Measurements from ENCODE around the gene KCNAB1.
"Not testable (repeated sequence)": the region's sequence is repeated elsewhere in the genome, so short reads cannot be mapped to it uniquely, and the experiment has no call there.

Gene KCNAB1

DNA sequence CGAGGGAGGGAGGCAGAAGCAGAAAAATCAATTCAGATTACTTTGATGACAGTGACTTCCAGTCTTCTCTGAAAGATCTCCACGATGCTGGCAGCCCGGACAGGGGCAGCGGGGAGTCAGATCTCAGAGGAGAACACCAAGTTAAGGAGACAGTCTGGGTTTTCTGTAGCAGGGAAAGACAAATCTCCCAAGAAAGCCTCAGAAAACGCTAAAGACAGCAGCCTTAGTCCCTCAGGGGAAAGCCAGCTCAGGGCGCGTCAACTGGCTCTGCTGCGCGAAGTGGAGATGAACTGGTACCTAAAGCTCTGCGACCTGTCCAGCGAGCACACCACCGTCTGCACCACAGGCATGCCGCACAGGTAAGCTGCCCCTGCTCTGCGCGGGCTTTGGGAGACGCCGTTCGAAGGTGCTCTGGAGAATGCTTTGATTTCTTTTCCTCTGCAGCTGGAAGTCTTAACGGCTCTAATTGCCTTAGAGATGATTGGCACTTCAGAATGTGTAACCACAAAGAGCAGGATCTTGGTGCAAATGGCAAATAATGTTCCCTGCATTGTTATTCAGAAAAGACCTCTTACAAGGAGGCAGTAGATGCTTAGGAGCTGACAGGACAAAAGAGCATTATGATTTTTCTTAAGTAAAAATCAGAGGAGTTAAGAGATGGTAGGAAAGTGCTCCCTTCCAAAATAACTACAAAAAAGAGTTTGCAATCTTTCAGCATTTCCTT is at the start of gene KCNAB1:
KCNAB1 (plus strand) TSS at position 51 of the 724 bp plus-strand sequence.
- no peak for DNase-seq (ENCODE audit: low read depth in 2 of 2)

- no peak for DNase-seq (ENCODE audit: low read depth in 2 of 2)
Observed at GRCh38 chr3:156071031-156071430, 49.3 kb upstream of the KCNAB1 start.

GRCh38 chr3:156072950-156073657 is 47.3 kb upstream of the KCNAB1 start:
- not testable (repeated sequence) for DNase-seq (ENCODE audit: low read depth in 2 of 2)

GRCh38 chr3:156090126-156090525 is 30.3 kb upstream of the KCNAB1 start:
- DNase-seq (ENCODE audit: low read depth in 2 of 2), result no peak

GRCh38 chr3:156093964-156094363 is 26.4 kb upstream of the KCNAB1 start:
- no peak for DNase-seq (ENCODE audit: low read depth in 2 of 2)

- DNase-seq (ENCODE audit: low read depth in 2 of 2), result no peak
Observed at GRCh38 chr3:156094391-156094790, 26.0 kb upstream of the KCNAB1 start.

GRCh38 chr3:156095652-156096051 is 24.7 kb upstream of the KCNAB1 start:
- DNase-seq (ENCODE audit: low read depth in 2 of 2), result not testable (repeated sequence)

DNA sequence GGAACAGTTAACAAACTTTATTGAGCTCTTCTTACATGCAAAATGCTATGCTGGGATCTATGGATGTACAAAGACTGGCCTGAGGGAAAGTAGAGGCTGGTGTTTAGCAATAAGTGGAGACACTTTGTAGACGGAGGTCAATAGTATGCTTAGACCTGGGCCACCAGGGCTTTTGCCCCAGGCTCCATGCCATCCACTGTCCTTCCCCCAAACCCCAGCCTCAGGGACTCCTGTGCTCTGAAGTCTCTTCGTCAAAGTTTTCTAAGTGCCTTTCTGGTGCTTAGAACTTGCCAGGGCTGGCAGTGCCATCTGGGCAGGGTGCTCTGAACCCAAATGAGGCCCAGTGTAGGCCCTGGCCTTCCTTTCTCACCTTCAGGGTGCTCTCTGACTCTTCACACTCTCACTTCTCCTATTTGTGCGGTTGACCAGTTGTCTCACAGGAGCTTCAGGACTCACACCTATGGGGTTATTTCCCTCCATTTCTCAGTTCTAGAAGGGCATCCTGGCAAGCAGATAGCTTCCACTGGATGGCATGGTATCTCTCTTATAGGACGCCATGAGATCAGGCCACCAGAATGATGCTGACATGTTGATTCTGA is 21.8 kb upstream of the KCNAB1 start:
- DNase-seq (ENCODE audit: low read depth in 2 of 2), result no peak

DNA sequence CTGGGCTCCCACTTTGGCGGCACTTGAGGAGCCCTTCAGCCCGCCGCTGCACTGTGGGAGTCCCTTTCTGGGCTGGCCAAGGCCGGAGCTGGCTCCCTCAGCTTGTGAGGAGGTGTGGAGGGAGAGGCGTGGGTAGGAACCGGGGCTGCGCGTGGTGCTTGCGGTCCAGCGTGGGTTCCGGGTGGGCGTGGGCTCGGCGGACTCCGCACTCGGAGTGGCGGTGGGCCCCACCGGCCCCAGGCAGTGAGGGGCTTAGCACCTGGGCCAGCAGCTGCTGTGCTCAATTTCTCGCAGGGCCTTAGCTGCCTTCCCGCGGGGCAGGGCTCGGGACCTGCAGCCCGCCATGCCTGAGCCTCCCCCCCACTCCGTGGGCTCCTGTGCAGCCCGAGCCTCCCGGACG is 21.0 kb upstream of the KCNAB1 start:
- not testable (repeated sequence) for DNase-seq (ENCODE audit: low read depth in 2 of 2)

DNA sequence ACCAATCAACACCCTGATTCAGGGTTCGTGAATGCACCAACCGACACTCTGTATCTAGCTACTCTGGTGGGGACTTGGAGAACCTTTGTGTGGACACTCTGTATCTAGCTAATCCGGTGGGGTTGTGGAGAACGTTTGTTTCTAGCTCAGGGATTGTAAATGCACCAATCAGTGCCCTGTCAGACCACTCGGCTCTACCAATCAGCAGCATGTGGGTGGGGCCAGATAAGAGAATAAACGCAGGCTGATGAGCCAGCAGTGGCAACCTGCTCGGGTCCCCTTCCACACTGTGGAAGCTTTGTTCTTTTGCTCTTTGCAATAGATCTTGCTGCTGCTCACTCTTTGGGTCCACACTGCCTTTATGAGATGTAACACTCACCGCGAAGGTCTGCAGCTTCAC is 20.4 kb upstream of the KCNAB1 start:
- DNase-seq (ENCODE audit: low read depth in 2 of 2), result not testable (repeated sequence)

- no peak for DNase-seq (ENCODE audit: low read depth in 2 of 2)
Observed at GRCh38 chr3:156102267-156102931, 18.0 kb upstream of the KCNAB1 start.

GRCh38 chr3:156106721-156107373 is 13.5 kb upstream of the KCNAB1 start:
- no peak for DNase-seq (ENCODE audit: low read depth in 2 of 2)

DNA sequence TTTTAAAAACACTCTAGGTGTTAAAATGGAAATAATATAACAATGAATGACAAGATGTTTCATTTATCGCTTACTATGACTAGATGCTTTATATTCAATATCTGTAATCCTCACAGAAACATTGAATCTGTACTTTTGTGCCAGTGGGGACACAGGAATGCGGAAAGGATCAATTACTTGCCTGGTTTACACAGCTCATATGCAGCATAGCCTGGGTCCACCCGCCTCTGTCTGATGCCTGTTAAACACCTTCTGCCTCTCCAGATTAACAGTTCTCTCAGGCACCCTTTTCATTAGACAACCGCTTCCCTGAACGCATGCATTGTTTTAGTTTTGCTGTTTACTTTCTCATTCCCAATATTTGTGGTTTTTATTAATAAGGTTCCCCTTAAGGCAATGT is 12.9 kb upstream of the KCNAB1 start:
- no peak for DNase-seq (ENCODE audit: low read depth in 2 of 2)

- DNase-seq (ENCODE audit: low read depth in 2 of 2), result no peak
Observed at GRCh38 chr3:156108616-156109015, 11.8 kb upstream of the KCNAB1 start.

- no peak for DNase-seq (ENCODE audit: low read depth in 2 of 2)
Observed at GRCh38 chr3:156109989-156110388, 10.4 kb upstream of the KCNAB1 start.

DNA sequence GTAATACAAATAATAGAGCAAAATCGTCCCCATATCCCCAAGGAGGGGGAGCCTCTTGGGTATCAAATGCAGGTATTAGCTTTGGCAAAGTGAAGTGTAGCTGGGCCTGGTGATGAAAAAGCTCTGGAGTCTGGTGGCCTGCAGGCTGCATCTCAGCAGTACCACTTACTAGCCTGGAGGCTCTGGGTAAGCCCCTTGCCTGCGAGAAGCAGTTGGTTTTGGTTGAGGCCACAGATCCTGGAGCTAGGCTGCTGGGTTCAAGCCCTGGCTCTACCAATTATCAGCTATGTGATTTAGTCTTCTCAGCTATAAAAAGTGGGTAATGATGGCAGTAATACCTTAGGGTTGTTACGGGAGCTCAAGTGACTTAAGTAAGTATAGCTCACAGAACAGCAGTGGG is 6.1 kb downstream of the KCNAB1 start:
- DNase-seq (ENCODE audit: low read depth in 2 of 2), result no peak

- DNase-seq (ENCODE audit: low read depth in 2 of 2), result no peak
Observed at GRCh38 chr3:156131241-156131640, 10.9 kb downstream of the KCNAB1 start.

DNA sequence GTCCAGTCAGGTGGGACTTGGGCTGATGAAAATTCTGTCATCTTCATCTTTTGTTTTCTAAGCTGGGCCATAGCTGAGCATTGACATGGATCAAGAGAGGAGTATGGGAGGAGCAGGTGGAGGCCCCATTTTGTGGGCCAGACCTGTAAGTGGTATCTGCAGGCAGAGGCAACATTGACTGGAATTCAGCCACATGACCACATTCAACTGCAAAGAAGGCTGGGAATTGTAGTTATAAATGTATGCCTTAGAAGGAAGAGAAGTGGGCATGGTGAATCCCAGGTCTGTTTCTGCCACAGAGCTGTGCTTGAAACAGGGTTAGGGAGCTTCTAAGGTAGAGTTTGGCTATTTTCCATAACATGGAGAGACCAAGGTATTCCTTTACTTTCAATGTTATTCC is 11.4 kb downstream of the KCNAB1 start:
- no peak for DNase-seq (ENCODE audit: low read depth in 2 of 2)

GRCh38 chr3:156132313-156132712 is 11.9 kb downstream of the KCNAB1 start:
- no peak for DNase-seq (ENCODE audit: low read depth in 2 of 2)

DNA sequence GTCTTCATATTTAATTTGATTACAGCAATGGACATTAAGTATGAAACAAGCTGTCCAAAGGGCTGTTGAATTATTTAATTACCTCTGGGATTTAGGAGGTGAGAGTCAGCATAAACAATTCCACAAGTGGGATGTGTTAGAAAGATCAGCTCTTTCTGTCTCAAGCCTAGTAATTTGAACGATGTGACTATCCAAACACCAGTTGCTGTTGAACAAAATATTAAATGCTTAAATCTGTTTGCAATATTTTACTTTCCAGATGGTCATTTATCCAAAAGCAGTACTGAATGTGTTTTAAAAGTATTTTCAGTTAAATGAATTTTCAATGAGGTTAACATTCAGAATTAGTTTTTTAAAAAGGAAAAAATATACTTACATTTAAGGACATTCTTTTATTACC is 12.7 kb downstream of the KCNAB1 start:
- no peak for DNase-seq (ENCODE audit: low read depth in 2 of 2)

DNA sequence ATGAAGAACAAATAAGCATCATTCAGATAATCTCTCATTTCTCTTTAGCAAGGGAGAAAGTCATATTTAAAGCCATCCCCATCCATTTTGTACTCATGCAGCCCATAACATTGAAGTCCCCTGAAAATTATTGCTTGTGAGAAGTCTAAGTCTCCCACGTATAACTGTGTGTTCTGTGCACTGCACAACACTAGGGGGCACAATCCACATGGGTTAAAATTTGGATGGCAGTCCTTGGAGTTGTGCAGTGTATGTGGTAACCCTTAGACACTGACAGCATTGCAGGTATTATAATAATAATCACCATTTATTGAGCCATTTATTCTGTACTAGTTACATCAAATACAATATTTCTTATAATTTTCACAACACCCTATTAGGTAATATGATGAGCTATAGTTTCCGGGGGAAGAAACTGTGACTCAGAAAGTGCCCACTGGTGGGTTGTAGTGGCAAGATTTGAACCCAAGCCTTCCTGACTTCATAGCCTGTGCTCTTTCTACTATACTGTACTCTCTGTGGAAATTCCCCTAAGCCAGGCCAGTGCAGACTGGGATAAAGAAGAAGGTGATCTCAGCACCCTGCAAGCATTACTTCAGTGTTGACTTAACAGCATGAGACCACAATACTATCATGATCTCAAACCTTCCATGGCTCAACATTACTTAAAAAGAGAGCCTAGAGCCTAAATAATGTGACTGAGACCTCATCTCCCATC is 15.7 kb downstream of the KCNAB1 start:
- no peak for DNase-seq (ENCODE audit: low read depth in 2 of 2)
